HepG2 (cell line): ENCODE data around the gene PDCD2. TPM values are rescaled to one million over a fixed set of nuclear protein-coding genes. Genes with fewer than 3 reads are reported as not detected.
A peak's percentile ranks its signal among the peaks of the same experiment; 100 is the strongest.

Experiments
- BRCA1 ChIP-seq: sonication (generic); formaldehyde crosslinking; IDR thresholded peaks from 2 replicates; pipeline ENCODE4 v1.4.0; 2020; ENCODE audit warnings: missing genetic modification reagents
- CBX5 ChIP-seq: sonication (generic); formaldehyde crosslinking; IDR thresholded peaks from 2 replicates; pipeline ENCODE4 v1.4.0; 2020; ENCODE audit warnings: missing genetic modification reagents, borderline replicate concordance
- CREB3 ChIP-seq: sonication (generic); formaldehyde crosslinking; IDR thresholded peaks from 2 replicates; pipeline ENCODE4 v1.5.0; 2020; ENCODE audit warnings: missing genetic modification reagents
- NFKB2 ChIP-seq: sonication (generic); formaldehyde crosslinking; IDR thresholded peaks from 2 replicates; pipeline ENCODE4 v1.4.0; 2020; ENCODE audit warnings: missing genetic modification reagents, borderline replicate concordance
- NONO ChIP-seq, 2 experiments: fragments of 450-650 bp in 1 of 2; sonication (generic) in 1 of 2; formaldehyde crosslinking in 1 of 2; IDR thresholded peaks in 1 of 2; conservative IDR thresholded peaks in 1 of 2; 2 replicates each; pipeline versions ENCODE4 v1.6.1 to v1.8.0; 2017 to 2022; ENCODE audit warnings: mild to moderate bottlenecking in 1 of 2, missing genetic modification reagents in 1 of 2, moderate library complexity in 1 of 2
- SP4 ChIP-seq: sonication (generic); formaldehyde crosslinking; IDR thresholded peaks from 2 replicates; pipeline ENCODE4 v1.8.1; 2023; ENCODE audit warnings: mild to moderate bottlenecking, missing genetic modification reagents
- THAP9 ChIP-seq: sonication (generic); formaldehyde crosslinking; IDR thresholded peaks from 2 replicates; pipeline ENCODE4; 2020; ENCODE audit warnings: missing genetic modification reagents, mild to moderate bottlenecking, borderline replicate concordance
- ZBTB38 ChIP-seq: sonication (generic); formaldehyde crosslinking; IDR thresholded peaks from 2 replicates; pipeline ENCODE4 v1.5.1; 2020; ENCODE audit warnings: mild to moderate bottlenecking, missing genetic modification reagents
- ZFP90 ChIP-seq: sonication (generic); formaldehyde crosslinking; IDR thresholded peaks from 2 replicates; pipeline ENCODE4 v1.8.0; 2022; ENCODE audit warnings: missing genetic modification reagents, mild to moderate bottlenecking, inconsistent platforms, borderline replicate concordance
- ZFX ChIP-seq: sonication (generic); formaldehyde crosslinking; IDR thresholded peaks from 2 replicates; pipeline ENCODE4 v1.4.0; 2020; ENCODE audit warnings: mild to moderate bottlenecking, low read depth, missing genetic modification reagents, moderate library complexity
- ZNF121 ChIP-seq: sonication (generic); formaldehyde crosslinking; IDR thresholded peaks from 2 replicates; pipeline ENCODE4 v1.5.0; 2020; ENCODE audit warnings: mild to moderate bottlenecking, missing genetic modification reagents
- ZNF431 ChIP-seq: sonication (generic); formaldehyde crosslinking; IDR thresholded peaks from 2 replicates; pipeline ENCODE4 v1.9.0; 2022; ENCODE audit warnings: missing genetic modification reagents, low read depth, mild to moderate bottlenecking, borderline replicate concordance
- ZNF784 ChIP-seq: sonication (generic); formaldehyde crosslinking; IDR thresholded peaks from 2 replicates; pipeline ENCODE4 v1.5.1; 2020; ENCODE audit warnings: missing genetic modification reagents, mild to moderate bottlenecking, borderline replicate concordance
- polyA plus RNA-seq, 8 experiments: library from polyadenylated mRNA; depleted of rRNA in 3 of 8; stranded (reverse) in 7 of 8; unstranded in 1 of 8; fragments of >200 nt; fragmentation: Illumina TruSeq in 4 of 8; extraction: Trizol in 4 of 8; gene quantifications; 2 replicates each; pipeline versions ENCODE4 v1.2.1 to v1.2.3, GENCODE V29; 2011 to 2016; ENCODE audit warnings: low read depth in 4 of 8, missing spikeins in 1 of 8, mixed read lengths in 1 of 8; ENCODE audit not compliant: insufficient read depth in 1 of 8
- total RNA-seq, 5 experiments: library from RNA; depleted of rRNA; stranded (reverse); fragments of >200 nt; fragmentation: Illumina TruSeq; extraction: Trizol; gene quantifications; 2 replicates each; pipeline ENCODE4 v1.2.3, GENCODE V29; 2016; ENCODE audit warnings: low read depth in 1 of 5
- TF ChIP-seq, protein P1 (sequence below): sonication (generic); formaldehyde crosslinking; IDR thresholded peaks from 2 replicates; pipeline ENCODE4 v1.5.1; 2020; ENCODE audit warnings: mild to moderate bottlenecking, missing genetic modification reagents
- TF ChIP-seq, protein P2 (sequence below): sonication (generic); formaldehyde crosslinking; IDR thresholded peaks from 2 replicates; pipeline ENCODE4 v1.5.0; 2020; ENCODE audit warnings: mild to moderate bottlenecking, missing genetic modification reagents
- TF ChIP-seq, protein P3 (sequence below): sonication (generic); formaldehyde crosslinking; IDR thresholded peaks from 2 replicates; pipeline ENCODE4 v1.8.1; 2023; ENCODE audit warnings: missing genetic modification reagents, mild to moderate bottlenecking, borderline replicate concordance

Gene PDCD2
- total and polyA plus RNA-seq, 2 of the 13 experiments (the other 11 are each of a cell fraction or from before 2014, with no cell fraction given): 83.6 to 133 TPM

DNA sequence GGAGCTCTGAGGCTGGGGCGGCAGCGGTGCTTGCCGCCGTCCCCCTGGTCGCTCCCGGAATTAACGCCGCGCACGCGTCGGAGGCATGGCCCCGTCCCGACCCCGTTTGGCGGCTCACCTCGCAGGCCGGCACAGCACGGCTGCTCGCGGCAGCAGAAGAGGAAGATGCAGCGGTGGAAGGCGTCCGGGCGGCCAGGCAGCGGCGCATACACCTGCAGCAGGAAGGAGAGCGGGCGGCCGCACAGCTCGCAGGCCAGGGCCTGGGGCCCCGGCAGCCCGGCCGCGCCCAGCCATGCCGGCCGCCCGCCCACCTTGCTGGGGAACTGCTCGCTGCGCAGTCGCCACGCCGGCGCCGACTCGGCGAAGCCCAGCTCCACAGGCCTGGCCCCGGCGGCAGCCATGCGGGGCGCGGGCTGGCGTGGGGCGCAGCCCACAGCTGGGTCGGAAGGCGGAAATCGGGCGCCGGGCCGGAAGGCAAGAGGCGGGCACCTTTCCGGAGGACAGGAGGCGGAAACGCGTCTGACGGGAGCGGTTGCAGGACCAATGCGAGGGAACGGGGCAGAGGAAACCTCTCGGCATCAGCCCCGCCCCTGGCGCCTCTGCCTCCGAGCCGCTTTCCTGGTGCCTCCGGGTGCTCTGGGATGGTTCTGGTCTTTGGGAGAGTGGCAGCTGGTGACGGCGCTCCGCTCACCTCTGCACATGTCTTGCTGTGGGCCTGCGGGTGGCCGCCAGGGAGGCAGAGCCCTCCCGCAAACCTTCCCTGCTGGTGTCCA lies at the start of gene PDCD2 (continued):
- TF ChIP-seq THAP9 (CRISPR knock-in tag): peak; percentile 82; the same call in 1 of the 2 replicates
- peak; percentile 96 for TF ChIP-seq ZFP90 (CRISPR knock-in tag)
- TF ChIP-seq CBX5 (CRISPR knock-in tag): peak; percentile 16; the same call in 1 of the 2 replicates
- TF ChIP-seq, protein P1, sequence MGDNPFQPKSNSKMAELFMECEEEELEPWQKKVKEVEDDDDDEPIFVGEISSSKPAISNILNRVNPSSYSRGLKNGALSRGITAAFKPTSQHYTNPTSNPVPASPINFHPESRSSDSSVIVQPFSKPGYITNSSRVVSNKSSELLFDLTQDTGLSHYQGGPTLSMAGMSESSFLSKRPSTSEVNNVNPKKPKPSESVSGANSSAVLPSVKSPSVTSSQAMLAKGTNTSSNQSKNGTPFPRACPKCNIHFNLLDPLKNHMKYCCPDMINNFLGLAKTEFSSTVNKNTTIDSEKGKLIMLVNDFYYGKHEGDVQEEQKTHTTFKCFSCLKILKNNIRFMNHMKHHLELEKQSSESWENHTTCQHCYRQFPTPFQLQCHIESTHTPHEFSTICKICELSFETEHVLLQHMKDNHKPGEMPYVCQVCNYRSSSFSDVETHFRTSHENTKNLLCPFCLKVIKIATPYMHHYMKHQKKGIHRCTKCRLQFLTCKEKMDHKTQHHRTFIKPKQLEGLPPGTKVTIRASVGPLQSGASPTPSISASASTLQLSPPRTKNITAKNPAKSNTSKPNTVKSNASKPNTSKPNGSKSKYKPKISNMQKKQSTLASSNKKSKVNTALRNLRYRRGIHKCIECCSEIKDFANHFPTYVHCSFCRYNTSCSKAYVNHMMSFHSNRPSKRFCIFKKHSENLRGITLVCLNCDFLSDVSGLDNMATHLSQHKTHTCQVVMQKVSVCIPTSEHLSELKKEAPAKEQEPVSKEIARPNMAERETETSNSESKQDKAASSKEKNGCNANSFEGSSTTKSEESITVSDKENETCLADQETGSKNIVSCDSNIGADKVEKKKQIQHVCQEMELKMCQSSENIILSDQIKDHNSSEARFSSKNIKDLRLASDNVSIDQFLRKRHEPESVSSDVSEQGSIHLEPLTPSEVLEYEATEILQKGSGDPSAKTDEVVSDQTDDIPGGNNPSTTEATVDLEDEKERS: peak; percentile 68
- peak; percentile 94 for TF ChIP-seq ZNF784 (CRISPR knock-in tag)
- TF ChIP-seq ZNF121: peak; percentile 27; the same call in 1 of the 2 replicates
- TF ChIP-seq ZFX (CRISPR knock-in tag): peak; percentile 97
- peak; percentile 86; the same call in 1 of the 2 replicates for TF ChIP-seq ZNF431
- TF ChIP-seq ZBTB38 (CRISPR knock-in tag): peak; percentile 67; the same call in 1 of the 2 replicates
- no peak for TF ChIP-seq NONO (IDR thresholded peaks at IDR 0.05)
- TF ChIP-seq NONO (CRISPR knock-in tag; conservative IDR thresholded peaks at IDR 0.05): peak; percentile 91
- TF ChIP-seq, protein P2, sequence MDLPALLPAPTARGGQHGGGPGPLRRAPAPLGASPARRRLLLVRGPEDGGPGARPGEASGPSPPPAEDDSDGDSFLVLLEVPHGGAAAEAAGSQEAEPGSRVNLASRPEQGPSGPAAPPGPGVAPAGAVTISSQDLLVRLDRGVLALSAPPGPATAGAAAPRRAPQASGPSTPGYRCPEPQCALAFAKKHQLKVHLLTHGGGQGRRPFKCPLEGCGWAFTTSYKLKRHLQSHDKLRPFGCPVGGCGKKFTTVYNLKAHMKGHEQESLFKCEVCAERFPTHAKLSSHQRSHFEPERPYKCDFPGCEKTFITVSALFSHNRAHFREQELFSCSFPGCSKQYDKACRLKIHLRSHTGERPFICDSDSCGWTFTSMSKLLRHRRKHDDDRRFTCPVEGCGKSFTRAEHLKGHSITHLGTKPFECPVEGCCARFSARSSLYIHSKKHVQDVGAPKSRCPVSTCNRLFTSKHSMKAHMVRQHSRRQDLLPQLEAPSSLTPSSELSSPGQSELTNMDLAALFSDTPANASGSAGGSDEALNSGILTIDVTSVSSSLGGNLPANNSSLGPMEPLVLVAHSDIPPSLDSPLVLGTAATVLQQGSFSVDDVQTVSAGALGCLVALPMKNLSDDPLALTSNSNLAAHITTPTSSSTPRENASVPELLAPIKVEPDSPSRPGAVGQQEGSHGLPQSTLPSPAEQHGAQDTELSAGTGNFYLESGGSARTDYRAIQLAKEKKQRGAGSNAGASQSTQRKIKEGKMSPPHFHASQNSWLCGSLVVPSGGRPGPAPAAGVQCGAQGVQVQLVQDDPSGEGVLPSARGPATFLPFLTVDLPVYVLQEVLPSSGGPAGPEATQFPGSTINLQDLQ (CRISPR knock-in tag): no peak; the same call in 1 of the 2 replicates
- peak; percentile 73 for TF ChIP-seq NFKB2 (CRISPR knock-in tag)
- peak; percentile 88; the same call in 1 of the 2 replicates for TF ChIP-seq BRCA1 (CRISPR knock-in tag)
- peak; percentile 71; the same call in 1 of the 2 replicates for TF ChIP-seq CREB3 (CRISPR knock-in tag)
- peak; percentile 79; the same call in 1 of the 2 replicates for TF ChIP-seq SP4 (CRISPR knock-in tag)
- TF ChIP-seq, protein P3, sequence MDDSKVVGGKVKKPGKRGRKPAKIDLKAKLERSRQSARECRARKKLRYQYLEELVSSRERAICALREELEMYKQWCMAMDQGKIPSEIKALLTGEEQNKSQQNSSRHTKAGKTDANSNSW (CRISPR knock-in tag): 0 out of 2 replicates have a peak, but pooled peaks have one; percentile 46
